Measurements from ENCODE around the gene WDR1.

The WDR1 gene

DNA sequence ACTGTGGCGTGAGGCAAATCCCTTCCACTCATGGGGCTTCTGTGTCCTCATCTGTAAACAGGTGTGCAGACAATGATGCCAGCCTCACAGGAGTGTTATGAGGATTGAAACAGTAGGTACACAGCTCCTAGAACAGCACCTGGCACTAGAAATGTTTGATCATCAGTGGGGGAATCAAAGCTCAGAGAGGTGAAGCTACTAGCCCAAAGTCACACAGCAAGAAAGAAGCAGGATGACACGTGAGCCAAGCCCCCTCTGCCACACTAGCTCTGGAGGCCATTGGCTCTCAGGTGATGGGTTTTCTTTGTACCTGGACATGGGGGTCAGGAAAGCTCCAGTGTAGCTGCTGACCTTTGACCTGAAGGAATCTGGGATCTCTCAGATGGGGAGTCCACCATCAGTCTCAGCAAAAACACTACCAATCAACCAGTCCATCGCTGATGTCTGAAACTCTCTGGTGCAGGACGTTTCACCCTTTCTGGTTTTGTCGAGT, 81.9 kb downstream of the WDR1 start:
- no peak for DNase-seq

DNA sequence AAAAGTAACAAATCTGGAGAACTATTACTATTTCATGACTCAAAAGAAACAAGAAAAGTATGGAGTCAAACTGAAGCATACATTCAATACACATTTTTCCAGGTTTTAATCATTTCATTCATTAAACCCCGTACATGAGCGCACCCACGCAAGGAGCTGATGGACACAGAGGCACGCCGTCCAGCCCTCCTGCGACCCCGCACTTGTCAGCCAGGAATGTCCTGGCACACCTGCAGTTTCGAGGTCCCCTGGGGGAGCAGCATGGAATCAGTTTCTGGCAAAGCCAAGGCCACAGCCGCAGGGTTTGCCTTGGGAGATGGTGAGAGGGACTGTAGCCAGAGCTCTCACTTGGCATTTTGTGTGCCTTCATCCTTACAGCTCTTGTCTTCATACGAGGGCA, 82.5 kb downstream of the WDR1 start:
- DNase-seq: no peak

DNA sequence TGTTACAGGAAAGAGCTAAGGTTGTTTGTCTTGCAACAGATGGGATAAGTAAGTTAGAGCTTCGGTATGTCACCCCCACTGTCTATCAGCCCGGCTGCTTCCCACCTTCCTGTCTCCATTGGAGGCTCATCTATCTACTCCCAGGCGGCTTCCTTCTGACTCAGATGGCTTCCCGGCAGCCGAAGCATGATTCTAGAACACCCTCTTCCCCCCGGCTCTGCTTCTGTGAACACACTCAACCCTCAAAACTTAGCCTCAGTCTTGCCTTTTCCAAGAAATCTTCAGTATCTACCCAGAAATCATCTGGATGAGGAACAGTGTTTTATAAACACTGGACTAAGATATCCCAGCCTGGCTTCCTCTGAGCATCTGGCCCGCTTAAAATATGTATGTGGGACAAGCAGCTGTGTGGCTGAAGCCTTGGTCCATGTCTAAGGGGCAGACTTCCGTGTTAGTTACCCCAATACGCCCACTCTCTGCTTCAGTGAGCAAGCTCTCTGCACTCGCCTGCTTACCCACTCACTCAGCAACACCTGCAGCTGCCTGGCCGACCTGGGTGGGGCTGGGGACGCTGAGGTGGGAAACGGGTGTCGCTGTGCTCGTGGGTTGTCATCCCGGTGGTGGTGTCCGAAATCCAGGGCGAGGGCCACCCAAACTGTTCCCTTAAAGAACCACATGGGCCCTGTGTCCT, 83.3 kb downstream of the WDR1 start:
- no peak for DNase-seq

DNA sequence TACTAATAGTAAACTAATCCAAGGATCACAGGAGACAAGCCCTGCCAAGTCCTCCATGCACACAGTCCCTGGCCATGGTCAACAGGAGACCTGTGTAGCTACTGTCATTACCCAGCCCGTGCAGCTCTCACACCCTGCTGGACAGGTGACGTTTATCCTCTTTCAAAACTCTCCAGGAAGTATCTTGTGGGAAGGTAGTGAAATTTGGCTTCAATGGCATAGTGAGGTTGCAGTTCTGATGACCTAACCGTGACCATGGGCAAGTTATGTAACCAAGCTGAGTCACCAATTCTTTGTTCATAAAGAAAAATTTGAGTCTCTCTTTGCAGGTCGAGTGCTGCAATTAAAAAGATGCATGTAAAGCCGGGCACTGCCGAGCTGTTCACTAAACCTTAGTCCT, 84.0 kb downstream of the WDR1 start:
- no peak for DNase-seq

DNA sequence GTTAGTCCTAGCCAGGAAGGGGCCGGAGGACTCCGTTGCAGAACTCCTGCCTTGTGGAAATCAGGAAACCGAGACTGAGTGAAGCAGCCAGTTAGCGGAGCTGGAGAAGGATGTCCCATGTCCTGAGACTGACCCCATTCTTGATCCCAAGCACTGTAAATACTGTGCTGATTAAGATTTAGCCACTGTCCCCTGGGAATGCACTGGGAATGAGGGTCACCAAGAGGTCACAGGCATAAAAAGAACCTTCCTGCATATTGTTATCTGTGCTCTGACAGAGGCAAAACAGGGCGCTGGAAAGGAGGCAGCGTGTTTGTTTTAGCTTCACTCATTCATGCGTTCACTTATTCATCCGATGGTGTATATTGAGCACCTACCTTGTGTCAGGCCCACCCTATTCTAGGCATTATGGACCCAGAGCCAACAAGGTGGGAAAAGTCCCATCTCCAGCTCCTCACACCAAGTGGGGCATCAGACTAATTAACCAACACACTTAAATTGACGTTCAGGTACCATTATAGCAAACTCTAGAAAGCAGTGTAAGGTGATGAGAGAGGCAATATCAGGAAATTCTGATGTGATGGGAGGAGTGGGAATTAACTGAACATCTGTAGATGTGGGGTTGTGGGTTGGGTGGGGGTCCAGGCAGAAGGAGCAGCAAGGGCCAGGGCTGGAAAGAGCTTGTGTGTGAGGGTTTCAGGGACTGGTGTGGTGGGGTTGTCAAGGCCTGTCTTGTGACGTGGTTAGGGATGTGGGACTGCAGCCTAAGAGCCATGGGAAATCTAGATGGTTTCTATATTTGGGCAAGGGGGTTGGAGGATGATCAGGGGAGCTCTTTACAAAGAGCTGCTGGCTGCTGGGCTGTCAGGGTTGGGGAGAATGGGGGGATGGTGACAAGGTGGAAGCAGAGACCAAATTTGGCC, 84.7 kb downstream of the WDR1 start:
- no peak for DNase-seq

DNA sequence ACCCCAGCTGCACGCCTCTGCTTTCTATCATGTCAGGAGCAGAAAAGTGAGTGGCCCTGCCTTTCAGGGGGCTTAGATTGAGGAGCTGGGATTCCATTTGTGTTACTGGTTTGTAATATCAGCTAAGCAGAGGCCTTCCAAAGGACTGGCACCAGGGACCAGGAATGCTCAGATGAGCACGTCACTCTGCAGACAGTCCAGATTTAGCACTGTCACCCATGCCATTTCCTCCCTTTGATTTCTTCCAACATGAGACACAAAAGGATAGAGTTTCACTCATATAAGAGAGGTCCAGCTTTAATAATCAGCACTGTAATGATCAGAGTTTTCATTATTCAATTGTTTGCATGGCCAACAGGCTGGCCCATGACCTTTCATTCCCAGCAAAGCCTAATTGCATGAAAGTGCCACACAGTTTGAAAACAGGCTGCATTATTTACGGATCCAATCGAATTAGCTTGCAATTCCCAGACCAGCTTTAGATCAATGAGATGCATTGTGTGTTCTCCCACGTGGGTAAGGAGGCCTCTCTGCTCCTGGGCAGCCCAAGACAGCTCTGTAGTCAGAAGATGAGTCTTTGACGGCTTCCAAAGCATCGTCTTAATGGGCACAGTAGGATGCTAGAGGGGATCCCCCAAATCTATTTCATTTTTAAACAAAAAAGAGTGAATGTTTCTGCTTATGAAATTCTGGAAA, 85.5 kb downstream of the WDR1 start:
- no peak for DNase-seq

DNA sequence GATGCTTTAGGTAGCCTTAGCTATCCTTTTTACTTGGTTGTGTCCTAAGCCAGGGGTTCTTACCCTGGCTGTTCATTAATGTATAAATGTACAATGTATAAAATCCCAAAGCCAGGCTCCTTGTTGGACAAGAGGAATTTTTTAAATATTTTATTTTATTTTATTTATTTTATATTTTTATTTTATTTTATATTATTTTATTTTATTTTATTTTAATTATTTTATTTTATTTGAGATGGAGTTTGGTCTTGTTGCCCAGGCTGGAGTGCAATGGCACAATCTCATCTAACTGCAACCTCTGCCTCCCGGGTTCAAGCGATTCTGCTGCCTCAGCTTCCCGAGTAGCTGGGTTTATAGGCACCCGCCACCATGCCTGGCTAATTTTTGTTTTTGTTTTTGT, 87.2 kb downstream of the WDR1 start:
- no peak for DNase-seq

DNA sequence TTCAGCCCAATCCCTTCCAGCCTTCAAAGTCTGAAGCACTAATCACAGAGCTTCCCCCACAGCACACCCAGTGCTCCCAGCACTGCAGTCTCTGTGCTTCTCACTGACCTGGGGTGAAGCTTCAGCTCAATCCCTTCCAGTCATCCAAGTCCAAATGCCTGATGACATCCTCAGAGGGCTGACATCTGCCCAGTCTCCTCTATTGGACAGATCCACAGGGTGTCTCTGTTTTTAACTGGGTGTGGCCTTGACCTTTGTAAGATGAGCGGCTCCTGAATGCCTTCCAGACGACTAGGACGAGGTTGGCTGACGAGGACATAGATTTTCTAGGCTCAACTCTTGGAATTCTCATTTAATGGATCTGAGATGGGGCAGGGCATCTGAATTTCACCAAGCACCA, 87.7 kb downstream of the WDR1 start:
- no peak for DNase-seq

DNA sequence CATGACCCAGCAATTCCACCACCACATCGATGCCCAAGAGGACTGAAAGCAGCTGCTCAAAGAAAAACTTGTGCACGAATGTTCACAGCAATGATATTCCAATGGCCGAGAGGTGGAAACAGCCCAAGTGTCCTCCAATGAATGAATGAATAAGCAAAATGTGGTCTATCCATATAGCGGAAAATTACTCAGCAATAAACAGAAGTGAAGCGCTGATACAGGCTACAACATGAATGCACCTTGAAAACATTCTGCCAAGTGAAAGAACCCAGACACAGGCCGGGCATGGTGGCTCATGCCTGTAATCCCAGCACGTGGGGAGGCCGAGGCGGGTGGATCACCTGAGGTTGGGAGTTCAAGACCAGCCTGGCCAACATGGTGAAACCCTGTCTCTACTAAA, 90.1 kb downstream of the WDR1 start:
- no peak for DNase-seq

DNA sequence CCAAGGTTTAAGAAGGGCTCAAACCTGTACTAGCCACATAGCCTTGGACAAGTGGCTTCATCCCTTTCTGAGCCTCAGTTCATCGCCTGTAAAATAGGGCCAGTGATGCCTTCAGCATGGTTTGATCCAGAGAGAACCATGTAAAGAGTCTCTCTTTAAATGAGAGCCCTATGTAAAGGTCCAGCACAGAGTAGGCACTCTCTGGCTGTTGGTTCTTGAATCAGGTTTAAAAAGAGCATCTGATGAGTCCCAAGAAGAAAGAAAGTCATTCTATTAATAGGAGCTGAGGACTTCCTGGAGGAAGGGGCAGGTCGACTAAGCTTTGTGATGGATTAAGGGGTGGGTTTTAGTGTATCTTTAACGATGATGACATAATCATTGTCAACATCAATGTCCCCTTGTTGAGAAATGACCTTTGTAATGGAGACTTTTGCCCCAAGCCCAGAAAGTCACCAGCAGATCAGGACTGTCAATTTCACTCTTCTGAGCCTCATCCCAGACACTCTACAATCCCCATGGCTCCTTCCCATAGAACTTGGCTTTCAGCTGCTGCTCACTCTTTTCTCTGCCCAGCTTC, 91.3 kb downstream of the WDR1 start:
- no peak for DNase-seq

All from activated T-cell treated with anti-CD3 and anti-CD28 coated beads for 4 hours (primary cell).